HepG2 (cell line): Measurements from ENCODE around the gene PTPN5.

Experiments used
- AGO1 ChIP-seq: fragments of 200-400 bp; formaldehyde crosslinking; IDR thresholded peaks from 2 replicates; pipeline ENCODE4 v1.6.1; 2017; ENCODE audit warnings: mild to moderate bottlenecking, low read depth, low read length, moderate library complexity; ENCODE audit not compliant: poor library complexity, severe bottlenecking
- CTCF ChIP-seq: sonication (generic); formaldehyde crosslinking; IDR thresholded peaks from 2 replicates; pipeline ENCODE4 v1.5.0; 2020; ENCODE audit warnings: mild to moderate bottlenecking, missing genetic modification reagents, moderate library complexity
- FOXA3 ChIP-seq: IDR thresholded peaks from 2 replicates; pipeline ENCODE4 v1.6.1; 2016; ENCODE audit warnings: missing genetic modification reagents, missing compliant biosample characterization
- HIC2 ChIP-seq: sonication (generic); formaldehyde crosslinking; IDR thresholded peaks from 2 replicates; pipeline ENCODE4 v1.9.0; 2022; ENCODE audit warnings: low read depth, missing genetic modification reagents
- IRF1 ChIP-seq: sonication (generic); formaldehyde crosslinking; IDR thresholded peaks from 2 replicates; pipeline ENCODE4 v1.4.0; 2020; ENCODE audit warnings: low read depth, mild to moderate bottlenecking, missing genetic modification reagents
- MXD4 ChIP-seq: IDR thresholded peaks from 2 replicates; pipeline ENCODE4 v1.6.1; 2016; ENCODE audit warnings: mild to moderate bottlenecking, missing biosample characterization, missing genetic modification reagents
- MXI1 ChIP-seq: IDR thresholded peaks from 3 replicates; pipeline ENCODE4 v1.6.1; 2012; ENCODE audit warnings: low read depth, low read length, inconsistent platforms, borderline replicate concordance
- PTBP1 ChIP-seq: fragments of 200-400 bp; formaldehyde crosslinking; IDR thresholded peaks from 2 replicates; pipeline ENCODE4 v1.6.1; 2018; ENCODE audit warnings: low read length, low read depth; ENCODE audit not compliant: poor library complexity, severe bottlenecking
- USF2 ChIP-seq, 2 experiments: sonication (generic) in 1 of 2; formaldehyde crosslinking in 1 of 2; IDR thresholded peaks; 2 replicates each; pipeline versions ENCODE4 v1.5.1 to v1.6.1; 2011 to 2020; ENCODE audit warnings: borderline replicate concordance in 1 of 2, low read depth in 1 of 2, low read length in 1 of 2, mild to moderate bottlenecking in 1 of 2, missing genetic modification reagents in 1 of 2, moderate library complexity in 1 of 2

- no peak for TF ChIP-seq HIC2
- TF ChIP-seq USF2 (IDR thresholded peaks at IDR 0.05; ENCODE audit: low read depth, low read length), result no peak
- no peak for TF ChIP-seq USF2 (CRISPR knock-in tag; IDR thresholded peaks at IDR 0.05; ENCODE audit: borderline replicate concordance)
- no peak for TF ChIP-seq MXI1
- TF ChIP-seq PTBP1, result no peak
- TF ChIP-seq FOXA3 (CRISPR knock-in tag), result no peak
- TF ChIP-seq AGO1, result no peak
- TF ChIP-seq CTCF (CRISPR knock-in tag), result no peak
- TF ChIP-seq IRF1 (CRISPR knock-in tag), result no peak
- TF ChIP-seq MXD4 (CRISPR knock-in tag), result no peak
These were observed 86.9 kb downstream of the PTPN5 start for GRCh38 chr11:18704698-18705097.
